Glutamatergic neuron (in vitro differentiated cells): ENCODE measurements around the gene IL9R. TPM values are rescaled to one million over a fixed set of nuclear protein-coding genes. Genes with fewer than 3 reads are reported as not detected.
"Not testable (repeated sequence)": the region's sequence is repeated elsewhere in the genome, so short reads cannot be mapped to it uniquely, and the experiment has no call there.

Source experiments
- DNase-seq: peaks from one replicate; pipeline ENCODE4 v3.0.0; 2022
- H3K27ac Mint-ChIP-seq: one replicate; pipeline ENCODE4 v1.8.0; 2020; ENCODE audit warnings: mild to moderate bottlenecking, mixed read lengths, inconsistent platforms; ENCODE audit not compliant: unreplicated experiment
- H3K27me3 Mint-ChIP-seq: one replicate; pipeline ENCODE4 v1.8.0; 2020; ENCODE audit warnings: mild to moderate bottlenecking, moderate library complexity, mixed read lengths, inconsistent platforms; ENCODE audit not compliant: unreplicated experiment
- H3K36me3 Mint-ChIP-seq: one replicate; pipeline ENCODE4 v1.8.0; 2020; ENCODE audit warnings: mild to moderate bottlenecking, mixed read lengths, inconsistent platforms; ENCODE audit not compliant: unreplicated experiment
- H3K4me1 Mint-ChIP-seq: one replicate; pipeline ENCODE4 v1.8.0; 2020; ENCODE audit warnings: mild to moderate bottlenecking, low read depth, mixed read lengths, inconsistent platforms; ENCODE audit not compliant: unreplicated experiment
- H3K4me3 Mint-ChIP-seq: one replicate; pipeline ENCODE4 v1.8.0; 2020; ENCODE audit warnings: mild to moderate bottlenecking, mixed read lengths, inconsistent platforms; ENCODE audit not compliant: unreplicated experiment
- H3K9me3 Mint-ChIP-seq: one replicate; pipeline ENCODE4 v1.8.0; 2020; ENCODE audit warnings: mild to moderate bottlenecking, moderate library complexity, mixed read lengths, inconsistent platforms; ENCODE audit not compliant: unreplicated experiment
- total RNA-seq: library from RNA; stranded (reverse); fragmentation: NEBNext Ultra II Directional; extraction: Animal tissue kit (Norgen Biotek cat#: 25700); gene quantifications from one replicate; pipeline ENCODE4 v1.2.1, GENCODE V29; 2021; ENCODE audit not compliant: unreplicated experiment
- TF ChIP-seq, protein P1 (sequence below): fragments of 200-600 bp; sonication (generic); IDR thresholded peaks from one replicate; pipeline ENCODE4 v1.5.0; 2021; ENCODE audit not compliant: partially characterized antibody, unreplicated experiment

The IL9R gene
- total RNA-seq, 1 donor from 2014 or later, result not detected

DNA sequence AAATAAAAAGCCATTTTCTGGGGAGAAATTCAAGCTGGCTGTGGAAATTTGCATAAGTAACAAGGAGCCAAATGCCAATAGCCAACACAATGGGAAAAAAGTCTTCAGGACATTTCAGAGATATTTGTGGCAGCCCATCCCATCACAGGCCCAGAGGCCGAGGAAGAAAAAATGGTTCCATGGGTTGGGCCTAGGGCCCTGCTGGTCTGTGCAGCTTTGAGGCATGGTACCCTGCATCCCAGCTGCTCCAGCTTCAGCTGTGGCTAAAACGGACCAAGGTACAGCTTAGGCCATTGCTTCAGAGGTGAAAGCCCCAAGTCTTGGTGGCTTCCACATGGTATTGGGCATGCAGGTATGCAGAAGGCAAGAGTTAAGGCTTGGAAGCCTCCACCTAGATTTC lies 14.2 kb upstream of the IL9R start:
- TF ChIP-seq, protein P1, sequence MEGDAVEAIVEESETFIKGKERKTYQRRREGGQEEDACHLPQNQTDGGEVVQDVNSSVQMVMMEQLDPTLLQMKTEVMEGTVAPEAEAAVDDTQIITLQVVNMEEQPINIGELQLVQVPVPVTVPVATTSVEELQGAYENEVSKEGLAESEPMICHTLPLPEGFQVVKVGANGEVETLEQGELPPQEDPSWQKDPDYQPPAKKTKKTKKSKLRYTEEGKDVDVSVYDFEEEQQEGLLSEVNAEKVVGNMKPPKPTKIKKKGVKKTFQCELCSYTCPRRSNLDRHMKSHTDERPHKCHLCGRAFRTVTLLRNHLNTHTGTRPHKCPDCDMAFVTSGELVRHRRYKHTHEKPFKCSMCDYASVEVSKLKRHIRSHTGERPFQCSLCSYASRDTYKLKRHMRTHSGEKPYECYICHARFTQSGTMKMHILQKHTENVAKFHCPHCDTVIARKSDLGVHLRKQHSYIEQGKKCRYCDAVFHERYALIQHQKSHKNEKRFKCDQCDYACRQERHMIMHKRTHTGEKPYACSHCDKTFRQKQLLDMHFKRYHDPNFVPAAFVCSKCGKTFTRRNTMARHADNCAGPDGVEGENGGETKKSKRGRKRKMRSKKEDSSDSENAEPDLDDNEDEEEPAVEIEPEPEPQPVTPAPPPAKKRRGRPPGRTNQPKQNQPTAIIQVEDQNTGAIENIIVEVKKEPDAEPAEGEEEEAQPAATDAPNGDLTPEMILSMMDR, result no peak
- Mint-ChIP-seq H3K4me1 (no peaks in the 10 kb centered on the region), H3K27me3 (no peaks in the 10 kb centered on the region), H3K9me3 (peaks cover 7% of the 10 kb centered on the region), H3K36me3 (peaks cover 7% of the 10 kb centered on the region), H3K27ac (no peak overlapping the region), H3K4me3 (no peak overlapping the region)
- no peak for DNase-seq

DNA sequence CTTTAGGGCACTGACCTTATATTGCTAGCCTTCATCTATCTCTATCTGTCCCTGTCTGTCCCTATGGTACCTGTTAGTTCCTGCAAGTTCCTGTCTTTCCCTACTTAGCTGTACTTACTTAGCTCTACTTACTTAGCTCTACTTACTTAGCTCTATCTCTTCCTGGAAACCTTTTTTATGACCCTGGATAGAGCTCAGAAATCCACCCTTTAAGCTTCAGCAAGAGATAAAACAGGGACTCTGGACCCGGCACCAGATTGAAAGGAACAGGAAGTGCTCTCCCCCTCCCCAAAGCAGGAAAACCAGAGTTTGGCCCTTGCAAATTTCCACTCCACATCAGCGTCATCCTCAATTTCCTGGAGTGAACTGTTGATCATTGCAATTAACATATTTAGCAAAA lies 12.3 kb upstream of the IL9R start:
- H3K4me1 Mint-ChIP-seq, result no peaks in the 10 kb centered on the region
- no peak overlapping the region for H3K27ac Mint-ChIP-seq
- TF ChIP-seq, protein P1, result no peak
- H3K27me3 Mint-ChIP-seq, result no peaks in the 10 kb centered on the region
- DNase-seq, result no peak
- no peak overlapping the region for H3K4me3 Mint-ChIP-seq
- H3K36me3 Mint-ChIP-seq, result peaks cover 7% of the 10 kb centered on the region
- peaks cover 4% of the 10 kb centered on the region for H3K9me3 Mint-ChIP-seq

DNA sequence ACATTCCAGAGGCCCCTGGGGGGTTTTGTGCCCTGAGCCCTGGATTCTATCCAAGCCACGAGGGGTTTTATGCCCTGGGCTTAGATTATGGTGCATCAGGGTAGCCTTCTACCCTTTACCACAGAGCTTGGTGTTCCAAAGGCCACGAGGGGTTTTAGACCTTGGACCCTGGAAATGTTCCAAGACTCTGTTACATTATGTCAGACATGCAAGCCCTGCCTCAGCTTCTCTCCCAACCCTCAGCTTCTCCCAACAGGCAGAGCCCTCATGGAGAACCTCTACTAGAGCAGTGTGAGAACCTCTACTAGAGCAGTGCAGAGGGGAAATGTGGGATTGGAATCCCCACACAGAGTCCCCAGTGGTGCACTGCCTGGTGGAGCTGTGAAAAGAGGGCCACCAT lies 10.5 kb upstream of the IL9R start:
- H3K4me1 Mint-ChIP-seq, H3K4me3 Mint-ChIP-seq, H3K27me3 Mint-ChIP-seq, DNase-seq, H3K9me3 Mint-ChIP-seq, H3K36me3 Mint-ChIP-seq, H3K27ac Mint-ChIP-seq: not testable (repeated sequence)

DNA sequence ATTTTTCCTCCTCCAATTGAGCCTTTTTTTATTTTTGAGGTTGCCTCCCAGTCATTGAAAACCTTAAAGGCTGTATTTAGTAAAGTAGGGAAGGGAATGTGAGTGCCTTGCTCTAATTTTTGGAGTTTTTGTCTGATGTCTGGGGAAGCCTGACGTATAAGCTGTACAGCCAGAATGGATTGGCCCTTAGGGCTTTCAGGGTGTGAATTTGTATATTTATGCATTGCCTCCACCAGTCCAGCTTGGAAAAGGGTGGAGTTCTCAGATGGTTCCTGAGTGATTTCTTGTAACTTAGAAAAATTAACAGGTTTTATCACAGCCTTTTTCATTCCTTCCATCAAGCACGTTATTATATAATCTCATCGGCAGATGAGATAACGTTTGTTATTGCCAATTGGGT lies 8.6 kb upstream of the IL9R start:
- H3K9me3 Mint-ChIP-seq, result no peaks in the 10 kb centered on the region
- TF ChIP-seq, protein P1, result no peak
- no peaks in the 10 kb centered on the region for H3K27me3 Mint-ChIP-seq
- H3K4me3 Mint-ChIP-seq, result no peak overlapping the region
- no peak overlapping the region for H3K27ac Mint-ChIP-seq
- no peaks in the 10 kb centered on the region for H3K4me1 Mint-ChIP-seq
- no peaks in the 10 kb centered on the region for H3K36me3 Mint-ChIP-seq
- no peak for DNase-seq

DNA sequence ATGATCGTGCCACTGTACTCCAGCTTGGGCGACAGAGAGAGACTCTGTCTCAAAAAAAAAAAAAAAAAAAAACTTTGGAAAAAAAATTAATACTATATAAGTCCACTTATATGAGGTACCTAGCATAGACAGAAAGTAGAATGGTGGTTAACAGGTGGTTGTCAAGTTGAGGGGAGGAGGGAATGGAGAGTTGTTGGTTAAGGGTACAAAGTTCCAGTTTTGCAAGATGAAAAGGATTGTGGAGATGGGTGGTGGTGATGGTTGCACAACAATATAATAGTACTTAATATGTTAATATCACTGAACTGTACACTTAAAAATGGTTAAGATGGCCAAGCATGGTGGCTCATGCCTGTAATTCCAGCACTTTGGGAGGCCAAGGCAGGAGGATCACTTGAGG lies 4.1 kb upstream of the IL9R start:
- Mint-ChIP-seq H3K4me1 (no peaks in the 10 kb centered on the region), H3K27ac (no peak overlapping the region), H3K27me3 (peaks cover 3% of the 10 kb centered on the region), H3K36me3 (no peaks in the 10 kb centered on the region), H3K4me3 (no peak overlapping the region), H3K9me3 (peaks cover 6% of the 10 kb centered on the region)
- no peak for DNase-seq
- TF ChIP-seq, protein P1, result no peak
